Thyroid gland (tissue), 4 donors: Measurements from ENCODE around the gene GGTA1.

Experiments
- CTCF ChIP-seq, 6 experiments: fragments of 200-600 bp in 3 of 6; fragments of 450-650 bp in 3 of 6; sonication (generic) in 3 of 6; IDR thresholded peaks; one replicate each; pipeline ENCODE4 v1.5.1; 2016 to 2019; ENCODE audit warnings: antibody characterized with exemption in 6 of 6, mild to moderate bottlenecking in 2 of 6, inconsistent platforms in 1 of 6, moderate library complexity in 1 of 6
- POLR2A ChIP-seq, 2 donors: fragments of 450-650 bp; IDR thresholded peaks; one replicate each; pipeline ENCODE4 v1.6.1; 2017; ENCODE audit warnings: antibody characterized with exemption in 2 of 2, mild to moderate bottlenecking in 2 of 2, moderate library complexity in 1 of 2

GRCh38 chr9:121545875-121546423, 46.3 kb upstream of the GGTA1 start:
- TF ChIP-seq POLR2A (IDR thresholded peaks at IDR 0.05) = peak in 1 of 2 donors; percentile 27
- peak; percentile 81 to 99 (median 92) for TF ChIP-seq CTCF (IDR thresholded peaks at IDR 0.05)
